Neutrophil (primary cell): ENCODE data around the gene KRT31.

Experiments used
- H3K27ac ChIP-seq: fragments of 200-600 bp; sonication (generic); 2 replicates; pipeline ENCODE4 v1.5.1; 2016; ENCODE audit warnings: mild to moderate bottlenecking, moderate library complexity
- H3K27me3 ChIP-seq: fragments of 200-600 bp; sonication (generic); 2 replicates; pipeline ENCODE4 v1.6.0; 2016; ENCODE audit warnings: mild to moderate bottlenecking
- H3K36me3 ChIP-seq: fragments of 200-600 bp; sonication (generic); 2 replicates; pipeline ENCODE4 v1.5.1; 2017
- H3K4me1 ChIP-seq, 2 experiments: fragments of 200-600 bp in 1 of 2; sonication (generic) in 1 of 2; 1 replicate in 1 of 2; 2 replicates in 1 of 2; pipeline versions ENCODE4 v1.5.1 to v1.6.1; 2013 to 2016; ENCODE audit warnings: low read depth in 1 of 2, low read length in 1 of 2, mild to moderate bottlenecking in 1 of 2, moderate library complexity in 1 of 2; ENCODE audit not compliant: control insufficient read depth in 1 of 2, insufficient read depth in 1 of 2
- H3K4me3 ChIP-seq, 2 experiments: fragments of 200-600 bp in 1 of 2; sonication (generic) in 1 of 2; 1 replicate in 1 of 2; 2 replicates in 1 of 2; pipeline ENCODE4 v1.5.1; 2013 to 2016; ENCODE audit warnings: low read depth in 1 of 2, low read length in 1 of 2, mild to moderate bottlenecking in 1 of 2, moderate library complexity in 1 of 2
- H3K9me3 ChIP-seq: fragments of 200-600 bp; sonication (generic); 2 replicates; pipeline ENCODE4 v1.5.1; 2016
- CTCF ChIP-seq: fragments of 200-600 bp; sonication (generic); IDR thresholded peaks from 2 replicates; pipeline ENCODE4 v1.5.1; 2016; ENCODE audit warnings: antibody characterized with exemption

KRT31 gene

GRCh38 chr17:41440531-41441033 is 43.2 kb upstream of the KRT31 start, which contains the start of gene KRT38:
KRT38 (minus strand) TSS chr17:41440983; CDS start chr17:41440921, 62 bp downstream.
- peaks cover 31% of the 10 kb centered on the region for H3K27me3 ChIP-seq
- no peak within 1 kb of the TSS for H3K27ac ChIP-seq
- no peak for TF ChIP-seq CTCF
- peaks cover 5 to 25% of the 10 kb centered on the region in 2 experiments for H3K4me1 ChIP-seq
- no peaks in the 10 kb centered on the region for H3K36me3 ChIP-seq
- no peak within 1 kb of the TSS for H3K4me3 ChIP-seq
- H3K9me3 ChIP-seq, result no peaks in the 10 kb centered on the region

GRCh38 chr17:41439375-41439774 is 42.0 kb upstream of the KRT31 start:
- no peak for TF ChIP-seq CTCF
- H3K9me3 ChIP-seq, result no peaks in the 10 kb centered on the region

GRCh38 chr17:41437769-41438168 is 40.4 kb upstream of the KRT31 start:
- peaks cover 5 to 23% of the 10 kb centered on the region in 2 experiments for H3K4me1 ChIP-seq
- H3K27me3 ChIP-seq, result peaks cover 7% of the 10 kb centered on the region
- no peaks in the 10 kb centered on the region for H3K9me3 ChIP-seq
- H3K36me3 ChIP-seq, result no peaks in the 10 kb centered on the region
- TF ChIP-seq CTCF, result no peak
- H3K4me3 ChIP-seq, result no peak overlapping the region
- no peak overlapping the region for H3K27ac ChIP-seq

More at GRCh38 chr17:41439375-41439774, 42.0 kb upstream of the KRT31 start:
- H3K27ac ChIP-seq, result peak overlapping the region; percentile 47
- H3K36me3 ChIP-seq, result no peaks in the 10 kb centered on the region
- H3K4me3 ChIP-seq, result no peak overlapping the region
- peaks cover 5 to 21% of the 10 kb centered on the region in 2 experiments for H3K4me1 ChIP-seq
- peaks cover 20% of the 10 kb centered on the region for H3K27me3 ChIP-seq

GRCh38 chr17:41437254-41437653 is 39.8 kb upstream of the KRT31 start:
- peaks cover 2% of the 10 kb centered on the region for H3K27me3 ChIP-seq
- H3K36me3 ChIP-seq, result no peaks in the 10 kb centered on the region
- TF ChIP-seq CTCF, result no peak
- H3K27ac ChIP-seq, result no peak overlapping the region
- no peak overlapping the region for H3K4me3 ChIP-seq
- H3K4me1 ChIP-seq, result peaks cover 5 to 28% of the 10 kb centered on the region in 2 experiments
- H3K9me3 ChIP-seq, result no peaks in the 10 kb centered on the region

- H3K4me3 ChIP-seq, result no peak overlapping the region
- peaks cover 14% of the 10 kb centered on the region for H3K27me3 ChIP-seq
- H3K36me3 ChIP-seq, result no peaks in the 10 kb centered on the region
- H3K27ac ChIP-seq, result no peak overlapping the region
- H3K4me1 ChIP-seq, result peaks cover 3 to 18% of the 10 kb centered on the region in 2 experiments
- no peaks in the 10 kb centered on the region for H3K9me3 ChIP-seq
- TF ChIP-seq CTCF, result no peak
Measured at GRCh38 chr17:41434415-41434814, 37.0 kb upstream of the KRT31 start.

GRCh38 chr17:41434005-41434404 is 36.6 kb upstream of the KRT31 start:
- TF ChIP-seq CTCF, result no peak
- Histone ChIP-seq H3K36me3 (no peaks in the 10 kb centered on the region), H3K4me1 (peaks cover 0 to 14% of the 10 kb centered on the region in 2 experiments), H3K9me3 (no peaks in the 10 kb centered on the region), H3K4me3 (no peak overlapping the region), H3K27me3 (peaks cover 14% of the 10 kb centered on the region), H3K27ac (no peak overlapping the region)
